Stimulated activated CD4-positive, alpha-beta T cell treated with anti-CD3 and anti-CD28 coated beads, Interleukin-1b, Interleukin-23, amount 100 ng/mL, for 24 hours (primary cell): ENCODE measurements around the gene ZNF256.

ENCODE experiments used
- DNase-seq, 4 experiments: peaks; one replicate each; pipeline ENCODE4 v3.0.0-alpha.2; 2020; ENCODE audit warnings: low read depth in 4 of 4, low spot score in 1 of 4

Gene ZNF256

GRCh38 chr19:57900311-57900710 is 47.2 kb downstream of the ZNF256 start:
- no peak for DNase-seq
